Breast epithelium (tissue), 3 donors: Measurements from ENCODE around the gene SAYSD1.

Experiments
- CTCF ChIP-seq, 3 donors: fragments of 450-650 bp; IDR thresholded peaks; one replicate each; pipeline ENCODE4 v1.5.1; 2016 to 2017; ENCODE audit warnings: antibody characterized with exemption in 3 of 3, mild to moderate bottlenecking in 3 of 3, moderate library complexity in 3 of 3
- POLR2A ChIP-seq: fragments of 450-650 bp; IDR thresholded peaks from one replicate; pipeline ENCODE4 v1.6.1; 2016; ENCODE audit warnings: antibody characterized with exemption, mild to moderate bottlenecking, moderate library complexity
- POLR2AphosphoS5 ChIP-seq, 3 donors: sonication (generic); formaldehyde crosslinking; IDR thresholded peaks; one replicate each; pipeline ENCODE4 v1.6.1; 2017; ENCODE audit warnings: antibody characterized with exemption in 3 of 3

GRCh38 chr6:39084506-39084905 is 30.5 kb downstream of the SAYSD1 start:
- TF ChIP-seq CTCF (IDR thresholded peaks at IDR 0.05) (no peak), POLR2AphosphoS5 (IDR thresholded peaks at IDR 0.05) (no peak), POLR2A (no peak)
